GM12891 (cell line): Measurements from ENCODE around the gene SVOPL.

ENCODE experiments used
- PAX5 ChIP-seq: IDR thresholded peaks from 2 replicates; pipeline ENCODE4 v1.6.1; 2011; ENCODE audit warnings: low read length, moderate library complexity, mild to moderate bottlenecking; ENCODE audit not compliant: insufficient read depth, severe bottlenecking
- POLR2A ChIP-seq: IDR thresholded peaks from 2 replicates; pipeline ENCODE4 v1.6.1; 2011; ENCODE audit warnings: low read depth, low read length, control low read depth
- POLR2AphosphoS5 ChIP-seq: IDR thresholded peaks from 2 replicates; pipeline ENCODE4 v1.6.1; 2011; ENCODE audit warnings: low read depth, low read length, control low read depth
- POU2F2 ChIP-seq: IDR thresholded peaks from 2 replicates; pipeline ENCODE4 v1.6.1; 2011; ENCODE audit warnings: low read depth, mild to moderate bottlenecking, control low read depth, low read length, moderate library complexity
- TAF1 ChIP-seq: IDR thresholded peaks from 2 replicates; pipeline ENCODE4 v1.6.1; 2011; ENCODE audit warnings: low read depth, low read length, control low read depth

DNA sequence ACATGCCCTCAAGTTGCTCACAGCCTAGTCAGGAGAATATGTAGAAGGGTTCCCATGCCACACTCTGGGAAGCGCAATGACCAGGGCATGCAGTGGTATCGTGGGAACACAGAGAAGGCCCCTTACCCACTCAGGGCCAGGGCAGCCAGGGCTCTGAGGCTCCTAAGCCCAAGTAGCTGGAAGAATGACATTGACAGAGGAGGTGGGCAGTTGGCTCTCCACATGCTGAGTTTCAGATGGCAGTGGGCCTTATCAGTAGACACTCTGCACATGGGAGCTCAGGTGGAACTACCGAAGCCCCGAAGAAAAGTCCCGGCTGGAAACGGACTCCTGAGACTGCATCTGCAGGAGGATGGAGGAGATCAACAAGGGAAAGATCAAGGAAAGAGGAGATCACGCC, 15.7 kb upstream of the SVOPL start:
- TF ChIP-seq POLR2AphosphoS5: no peak
- TF ChIP-seq POLR2A: no peak
- TF ChIP-seq POU2F2: no peak
- no peak for TF ChIP-seq TAF1
- no peak for TF ChIP-seq PAX5
